GM23338 (cell line): ENCODE data around the gene ATF5.

Source experiments
- EZH2 ChIP-seq: fragments of 200-600 bp; sonication (generic); IDR thresholded peaks from one replicate; pipeline ENCODE4 v1.8.0; 2017; ENCODE audit warnings: antibody characterized with exemption, mild to moderate bottlenecking, low read depth; ENCODE audit not compliant: unreplicated experiment
- TF ChIP-seq, protein P1 (sequence below), 2 experiments: fragments of 200-600 bp in 1 of 2; sonication (generic) in 1 of 2; conservative IDR thresholded peaks; 2 replicates each; pipeline versions ENCODE4 v1.5.1 to v1.6.1; 2016 to 2017; ENCODE audit warnings: antibody characterized with exemption in 2 of 2, low read depth in 2 of 2, mild to moderate bottlenecking in 2 of 2, moderate library complexity in 1 of 2

DNA sequence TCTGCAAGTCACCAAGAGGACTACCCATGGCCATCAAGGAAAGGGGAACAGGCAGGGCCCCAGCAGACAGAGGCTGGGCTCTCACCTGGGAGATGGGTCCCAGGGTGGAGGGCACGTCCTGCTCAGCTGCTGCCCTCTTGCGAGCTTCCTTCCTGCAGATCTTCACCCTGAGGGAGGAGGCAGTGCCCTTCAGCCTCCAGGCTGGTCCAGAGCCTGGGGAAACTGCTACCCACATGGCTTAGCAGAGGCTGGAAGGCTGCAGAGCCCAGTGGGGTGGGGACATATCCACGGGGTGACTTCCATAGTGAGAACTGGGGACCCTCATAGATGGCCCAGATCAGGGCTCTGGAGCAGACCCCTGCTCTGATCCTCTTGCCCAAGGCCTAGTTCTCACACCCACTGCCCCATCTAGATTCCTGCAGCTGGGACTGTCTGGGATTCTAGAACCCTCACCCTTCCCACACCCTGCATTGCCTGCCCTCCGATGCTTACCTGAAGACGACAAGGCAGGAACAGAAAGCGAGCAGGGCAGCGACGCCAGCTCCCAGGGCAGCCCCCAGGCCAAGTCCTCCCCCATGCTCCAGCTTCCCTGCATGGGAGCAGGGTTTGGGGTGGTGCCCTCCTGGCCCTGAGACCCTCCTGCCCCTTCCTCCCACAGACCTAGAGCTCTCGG lies 22.9 kb downstream of the ATF5 start:
- TF ChIP-seq, protein P1, sequence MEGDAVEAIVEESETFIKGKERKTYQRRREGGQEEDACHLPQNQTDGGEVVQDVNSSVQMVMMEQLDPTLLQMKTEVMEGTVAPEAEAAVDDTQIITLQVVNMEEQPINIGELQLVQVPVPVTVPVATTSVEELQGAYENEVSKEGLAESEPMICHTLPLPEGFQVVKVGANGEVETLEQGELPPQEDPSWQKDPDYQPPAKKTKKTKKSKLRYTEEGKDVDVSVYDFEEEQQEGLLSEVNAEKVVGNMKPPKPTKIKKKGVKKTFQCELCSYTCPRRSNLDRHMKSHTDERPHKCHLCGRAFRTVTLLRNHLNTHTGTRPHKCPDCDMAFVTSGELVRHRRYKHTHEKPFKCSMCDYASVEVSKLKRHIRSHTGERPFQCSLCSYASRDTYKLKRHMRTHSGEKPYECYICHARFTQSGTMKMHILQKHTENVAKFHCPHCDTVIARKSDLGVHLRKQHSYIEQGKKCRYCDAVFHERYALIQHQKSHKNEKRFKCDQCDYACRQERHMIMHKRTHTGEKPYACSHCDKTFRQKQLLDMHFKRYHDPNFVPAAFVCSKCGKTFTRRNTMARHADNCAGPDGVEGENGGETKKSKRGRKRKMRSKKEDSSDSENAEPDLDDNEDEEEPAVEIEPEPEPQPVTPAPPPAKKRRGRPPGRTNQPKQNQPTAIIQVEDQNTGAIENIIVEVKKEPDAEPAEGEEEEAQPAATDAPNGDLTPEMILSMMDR (conservative IDR thresholded peaks at IDR 0.05; ENCODE audit: low read depth in 2 of 2) = no peak
- TF ChIP-seq EZH2 = no peak
